ENCODE measurements around the gene CACNA2D3.

GRCh38 chr3:54633444-54634121 lies 511.2 kb downstream of the CACNA2D3 start:
- TF ChIP-seq EZH2 (IDR thresholded peaks at IDR 0.05) (no peak), CTCF (IDR thresholded peaks at IDR 0.05) (no peak), EZH2phosphoT487 (IDR thresholded peaks at IDR 0.05) (no peak)
